Trophoblast cell (in vitro differentiated cells and primary cell): Measurements from ENCODE around the gene KCNA3.

ENCODE experiments used
- DNase-seq, 2 donors: peaks; one replicate each; pipeline ENCODE4 v3.0.0-alpha.2; 2016
- H2AFZ ChIP-seq: 2 replicates; pipeline ENCODE4 v1.6.1; 2013; ENCODE audit warnings: low read length, moderate library complexity, mild to moderate bottlenecking; ENCODE audit not compliant: insufficient read depth, poor library complexity
- H2AK5ac ChIP-seq: 2 replicates; pipeline ENCODE4 v1.6.1; 2013; ENCODE audit warnings: mild to moderate bottlenecking, low read length
- H2BK120ac ChIP-seq: 2 replicates; pipeline ENCODE4 v1.6.1; 2013; ENCODE audit warnings: low read length, mild to moderate bottlenecking, moderate library complexity; ENCODE audit not compliant: insufficient read depth, poor library complexity
- H2BK12ac ChIP-seq: 2 replicates; pipeline ENCODE4 v1.6.1; 2013; ENCODE audit warnings: mild to moderate bottlenecking, low read length, moderate library complexity
- H2BK5ac ChIP-seq: 2 replicates; pipeline ENCODE4 v1.6.1; 2013; ENCODE audit warnings: low read length, low read depth, moderate library complexity, mild to moderate bottlenecking; ENCODE audit not compliant: poor library complexity
- H3K14ac ChIP-seq: 2 replicates; pipeline ENCODE4 v1.6.1; 2013; ENCODE audit warnings: mild to moderate bottlenecking, low read length
- H3K18ac ChIP-seq: 2 replicates; pipeline ENCODE4 v1.6.1; 2013; ENCODE audit warnings: mild to moderate bottlenecking, low read length
- H3K23ac ChIP-seq: 2 replicates; pipeline ENCODE4 v1.6.1; 2013; ENCODE audit warnings: low read length
- H3K27ac ChIP-seq: 2 replicates; pipeline ENCODE4 v1.5.1; 2013; ENCODE audit warnings: low read depth, mild to moderate bottlenecking, inconsistent platforms, low read length, moderate library complexity
- H3K27me3 ChIP-seq: 2 replicates; pipeline ENCODE4 v1.6.1; 2013; ENCODE audit warnings: inconsistent platforms, mild to moderate bottlenecking, low read length, moderate library complexity; ENCODE audit not compliant: insufficient read depth
- H3K36me3 ChIP-seq, 2 experiments: 1 replicate in 1 of 2; 2 replicates in 1 of 2; pipeline ENCODE4 v1.6.1; 2013; ENCODE audit warnings: low read length in 2 of 2, mild to moderate bottlenecking in 2 of 2, moderate library complexity in 1 of 2; ENCODE audit not compliant: insufficient read depth in 2 of 2, control insufficient read depth in 1 of 2
- H3K4ac ChIP-seq: 2 replicates; pipeline ENCODE4 v1.6.1; 2013; ENCODE audit warnings: low read depth, mild to moderate bottlenecking, low read length, moderate library complexity
- H3K4me1 ChIP-seq, 2 experiments: 1 replicate in 1 of 2; 2 replicates in 1 of 2; pipeline ENCODE4 v1.6.1; 2013; ENCODE audit warnings: low read length in 2 of 2, mild to moderate bottlenecking in 2 of 2, moderate library complexity in 1 of 2; ENCODE audit not compliant: insufficient read depth in 2 of 2, control insufficient read depth in 1 of 2
- H3K4me2 ChIP-seq: 2 replicates; pipeline ENCODE4 v1.6.1; 2013; ENCODE audit warnings: inconsistent platforms, mild to moderate bottlenecking, low read length, moderate library complexity
- H3K4me3 ChIP-seq: 2 replicates; pipeline ENCODE4 v1.5.1; 2013; ENCODE audit warnings: mild to moderate bottlenecking, low read depth, low read length, inconsistent platforms
- H3K79me1 ChIP-seq: one replicate; pipeline ENCODE4 v1.6.1; 2013; ENCODE audit warnings: low read length
- H3K79me2 ChIP-seq: 2 replicates; pipeline ENCODE4 v1.6.1; 2013; ENCODE audit warnings: low read length, mild to moderate bottlenecking; ENCODE audit not compliant: control insufficient read depth, insufficient read depth, poor library complexity
- H3K9ac ChIP-seq: 2 replicates; pipeline ENCODE4 v1.6.1; 2013; ENCODE audit warnings: mild to moderate bottlenecking, low read length
- H3K9me3 ChIP-seq: 2 replicates; pipeline ENCODE4 v1.6.1; 2013; ENCODE audit warnings: low read depth, mild to moderate bottlenecking, control low read depth, inconsistent platforms, low read length; ENCODE audit not compliant: insufficient read depth
- H4K12ac ChIP-seq: 2 replicates; pipeline ENCODE4 v1.6.1; 2013; ENCODE audit warnings: low read depth, mild to moderate bottlenecking, low read length, moderate library complexity
- H4K8ac ChIP-seq: 2 replicates; pipeline ENCODE4 v1.6.1; 2013; ENCODE audit warnings: low read depth, mild to moderate bottlenecking, low read length, moderate library complexity
- H4K91ac ChIP-seq: one replicate; pipeline ENCODE4 v1.6.1; 2013; ENCODE audit warnings: low read depth, mild to moderate bottlenecking, low read length, moderate library complexity
- WGBS: extraction: QIAGEN DNeasy Blood & Tissue Kit; methylation state at CpG from one replicate; pipeline ENCODE4 v1.1.7; 2013; ENCODE audit warnings: missing lambda C conversion rate; ENCODE audit not compliant: insufficient read length, insufficient coverage; ENCODE audit errors: extremely low coverage; 5-methylcytosine and 5-hydroxymethylcytosine counted together

Gene KCNA3

GRCh38 chr1:110717179-110717578 is 42.4 kb upstream of the KCNA3 start:
- Histone ChIP-seq H4K91ac (no peak overlapping the region), H3K9ac (no peak overlapping the region), H3K27me3 (no peaks in the 10 kb centered on the region), H4K12ac (no peak overlapping the region), H3K79me2 (no peaks in the 10 kb centered on the region), H3K4ac (no peak overlapping the region), H4K8ac (no peak overlapping the region), H3K14ac (no peak overlapping the region), H3K79me1 (no peaks in the 10 kb centered on the region), H3K36me3 (no peaks in the 10 kb centered on the region), H2AFZ (no peak overlapping the region), H2BK12ac (no peak overlapping the region), H3K23ac (no peak overlapping the region), H3K4me1 (no peaks in the 10 kb centered on the region), H3K18ac (no peak overlapping the region), H2AK5ac (no peak overlapping the region), H3K4me2 (no peak overlapping the region), H3K27ac (no peak overlapping the region), H3K4me3 (no peak overlapping the region), H3K9me3 (peaks cover 3% of the 10 kb centered on the region), H2BK5ac (no peak overlapping the region), H2BK120ac (no peak overlapping the region)
- WGBS, result no CpG with 5 or more reads among the region's 6 CpGs
- no peak for DNase-seq

GRCh38 chr1:110714374-110714995 is 39.7 kb upstream of the KCNA3 start:
- Histone ChIP-seq H4K12ac (no peak overlapping the region), H3K4me3 (no peak overlapping the region), H3K4ac (no peak overlapping the region), H3K36me3 (no peaks in the 10 kb centered on the region), H2AFZ (no peak overlapping the region), H3K14ac (no peak overlapping the region), H4K91ac (no peak overlapping the region), H3K27me3 (no peaks in the 10 kb centered on the region), H3K23ac (no peak overlapping the region), H3K27ac (no peak overlapping the region), H3K9ac (no peak overlapping the region), H2BK12ac (no peak overlapping the region), H2AK5ac (no peak overlapping the region), H2BK5ac (no peak overlapping the region), H3K9me3 (peaks cover 1% of the 10 kb centered on the region), H3K79me2 (no peaks in the 10 kb centered on the region), H3K18ac (no peak overlapping the region), H4K8ac (no peak overlapping the region), H3K4me1 (no peaks in the 10 kb centered on the region), H3K79me1 (no peaks in the 10 kb centered on the region), H2BK120ac (no peak overlapping the region), H3K4me2 (no peak overlapping the region)
- no peak for DNase-seq
- WGBS, result no CpG with 5 or more reads among the region's 3 CpGs

DNA sequence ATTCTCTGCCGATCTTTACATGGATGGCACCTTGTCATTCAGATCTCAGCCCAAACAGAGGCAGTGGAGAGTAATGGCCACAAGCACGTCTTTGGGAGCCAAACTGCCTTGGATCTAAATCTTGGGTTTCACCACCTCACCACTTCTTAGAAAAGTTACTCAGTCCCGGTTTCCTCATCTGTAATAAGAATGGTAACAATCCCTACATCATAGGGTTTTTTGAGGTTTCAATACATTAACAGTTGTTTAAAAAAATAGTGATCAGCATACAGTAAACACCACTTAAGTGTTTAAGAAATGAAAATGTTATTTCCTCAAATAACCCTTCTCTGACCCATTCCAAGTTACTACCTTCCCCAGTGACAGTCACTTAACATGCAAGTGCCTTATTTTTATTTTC is 38.5 kb upstream of the KCNA3 start:
- WGBS, result no CpG with 5 or more reads among the region's 3 CpGs
- no peak overlapping the region for H4K8ac ChIP-seq

GRCh38 chr1:110710314-110710713 is 35.6 kb upstream of the KCNA3 start:
- Histone ChIP-seq H4K8ac (no peak overlapping the region), H3K4me2 (no peak overlapping the region), H3K4ac (no peak overlapping the region), H3K27me3 (no peaks in the 10 kb centered on the region), H2BK12ac (no peak overlapping the region), H2AFZ (no peak overlapping the region), H3K79me1 (no peaks in the 10 kb centered on the region), H2BK5ac (no peak overlapping the region), H3K23ac (no peak overlapping the region), H3K9ac (no peak overlapping the region), H2BK120ac (no peak overlapping the region), H3K36me3 (no peaks in the 10 kb centered on the region), H3K14ac (no peak overlapping the region), H3K79me2 (no peaks in the 10 kb centered on the region), H2AK5ac (no peak overlapping the region), H4K91ac (no peak overlapping the region), H3K4me1 (no peaks in the 10 kb centered on the region), H3K9me3 (peaks cover 1% of the 10 kb centered on the region), H3K18ac (no peak overlapping the region), H3K27ac (no peak overlapping the region), H4K12ac (no peak overlapping the region), H3K4me3 (no peak overlapping the region)
- WGBS, result no CpG with 5 or more reads among the region's 4 CpGs
- no peak for DNase-seq

More for the DNA sequence above, 38.5 kb upstream of the KCNA3 start:
- Histone ChIP-seq H2BK120ac (no peak overlapping the region), H3K9me3 (peaks cover 1% of the 10 kb centered on the region), H3K27me3 (no peaks in the 10 kb centered on the region), H3K14ac (no peak overlapping the region), H2BK12ac (no peak overlapping the region), H3K36me3 (no peaks in the 10 kb centered on the region), H3K79me1 (no peaks in the 10 kb centered on the region), H3K18ac (no peak overlapping the region), H4K12ac (no peak overlapping the region), H3K23ac (no peak overlapping the region), H3K4me3 (no peak overlapping the region), H2BK5ac (no peak overlapping the region), H2AK5ac (no peak overlapping the region), H3K9ac (no peak overlapping the region), H2AFZ (no peak overlapping the region), H3K4me2 (no peak overlapping the region), H3K27ac (no peak overlapping the region), H3K79me2 (no peaks in the 10 kb centered on the region), H3K4ac (no peak overlapping the region), H3K4me1 (no peaks in the 10 kb centered on the region), H4K91ac (no peak overlapping the region)
- DNase-seq, result no peak
